ENCODE measurements around the gene TACR3. TPM values are rescaled to one million over a fixed set of nuclear protein-coding genes. Genes with fewer than 3 reads are reported as not detected.
"Not testable (repeated sequence)": the region's sequence is repeated elsewhere in the genome, so short reads cannot be mapped to it uniquely, and the experiment has no call there.

TACR3 gene
- total and polyA plus RNA-seq, 3 donors from 2014 or later, result 0.05 to 0.19 (median 0.08) TPM

DNA sequence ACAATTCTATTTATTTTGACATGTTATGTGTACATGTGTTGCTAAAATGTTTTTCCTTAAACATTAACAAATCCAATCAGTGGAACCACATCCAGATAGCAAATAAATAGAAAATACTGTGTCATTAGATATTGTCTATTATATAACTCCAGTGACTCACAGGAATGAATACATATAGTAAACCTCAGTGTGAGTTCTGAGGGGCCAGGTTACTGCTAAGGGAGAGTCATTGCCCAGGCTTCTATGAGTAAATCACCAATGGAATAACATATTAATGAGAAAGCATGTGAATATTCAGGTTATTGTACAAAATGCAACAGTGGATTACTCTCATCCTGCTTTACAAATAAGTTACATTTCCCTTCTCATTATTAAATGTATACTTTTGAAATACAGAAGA is 27.2 kb downstream of the TACR3 start:
- Histone ChIP-seq H3K4me1 (no peaks in the 10 kb centered on the region), H3K27me3 (no peaks in the 10 kb centered on the region), H3K27ac (no peak overlapping the region), H3K4me3 (no peak overlapping the region), H3K9me3 (no peaks in the 10 kb centered on the region), H3K36me3 (ENCODE audit: low read depth, missing control alignments) (no peaks in the 10 kb centered on the region)
- TF ChIP-seq POLR2A (IDR thresholded peaks at IDR 0.05), result no peak
- TF ChIP-seq, protein P1, sequence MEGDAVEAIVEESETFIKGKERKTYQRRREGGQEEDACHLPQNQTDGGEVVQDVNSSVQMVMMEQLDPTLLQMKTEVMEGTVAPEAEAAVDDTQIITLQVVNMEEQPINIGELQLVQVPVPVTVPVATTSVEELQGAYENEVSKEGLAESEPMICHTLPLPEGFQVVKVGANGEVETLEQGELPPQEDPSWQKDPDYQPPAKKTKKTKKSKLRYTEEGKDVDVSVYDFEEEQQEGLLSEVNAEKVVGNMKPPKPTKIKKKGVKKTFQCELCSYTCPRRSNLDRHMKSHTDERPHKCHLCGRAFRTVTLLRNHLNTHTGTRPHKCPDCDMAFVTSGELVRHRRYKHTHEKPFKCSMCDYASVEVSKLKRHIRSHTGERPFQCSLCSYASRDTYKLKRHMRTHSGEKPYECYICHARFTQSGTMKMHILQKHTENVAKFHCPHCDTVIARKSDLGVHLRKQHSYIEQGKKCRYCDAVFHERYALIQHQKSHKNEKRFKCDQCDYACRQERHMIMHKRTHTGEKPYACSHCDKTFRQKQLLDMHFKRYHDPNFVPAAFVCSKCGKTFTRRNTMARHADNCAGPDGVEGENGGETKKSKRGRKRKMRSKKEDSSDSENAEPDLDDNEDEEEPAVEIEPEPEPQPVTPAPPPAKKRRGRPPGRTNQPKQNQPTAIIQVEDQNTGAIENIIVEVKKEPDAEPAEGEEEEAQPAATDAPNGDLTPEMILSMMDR (IDR thresholded peaks at IDR 0.05), result no peak
- no peak for DNase-seq
- intact Hi-C loops (cut with DNase I; ENCODE audit: low total_unique reads), result no loop called here

DNA sequence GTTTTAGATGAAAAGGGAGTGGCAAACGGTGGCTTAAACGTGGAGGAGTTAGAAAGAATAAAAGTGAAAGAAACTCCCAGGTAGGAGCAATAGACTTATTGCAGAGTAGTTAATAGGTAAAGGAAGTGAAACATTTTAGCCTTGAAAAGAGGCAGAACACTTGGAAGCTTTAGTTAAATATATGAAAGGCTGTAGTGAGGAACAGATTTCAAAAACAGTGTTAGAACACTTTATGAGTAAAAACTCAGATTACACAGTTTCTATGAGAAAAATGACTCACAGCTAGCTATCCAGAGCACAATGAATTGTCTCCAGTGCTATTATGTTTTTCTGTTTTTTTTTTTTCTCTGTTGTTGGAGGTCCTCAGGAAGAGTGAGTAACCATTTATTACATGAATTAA is 45.8 kb downstream of the TACR3 start:
- H3K4me1 ChIP-seq, result no peaks in the 10 kb centered on the region
- H3K27me3 ChIP-seq, result no peaks in the 10 kb centered on the region
- WGBS, 2 donors, result 61 to 74% methylated on average over 2 of the region's 2 CpGs
- no peak for DNase-seq
- intact Hi-C loops (cut with DNase I; ENCODE audit: low total_unique reads), result no loop called here
- H3K36me3 ChIP-seq (ENCODE audit: low read depth, missing control alignments), result no peaks in the 10 kb centered on the region
- no peak overlapping the region for H3K27ac ChIP-seq
- H3K4me3 ChIP-seq, result no peak overlapping the region
- TF ChIP-seq POLR2A (IDR thresholded peaks at IDR 0.05), result no peak
- TF ChIP-seq, protein P1 (IDR thresholded peaks at IDR 0.05), result no peak
- no peaks in the 10 kb centered on the region for H3K9me3 ChIP-seq

DNA sequence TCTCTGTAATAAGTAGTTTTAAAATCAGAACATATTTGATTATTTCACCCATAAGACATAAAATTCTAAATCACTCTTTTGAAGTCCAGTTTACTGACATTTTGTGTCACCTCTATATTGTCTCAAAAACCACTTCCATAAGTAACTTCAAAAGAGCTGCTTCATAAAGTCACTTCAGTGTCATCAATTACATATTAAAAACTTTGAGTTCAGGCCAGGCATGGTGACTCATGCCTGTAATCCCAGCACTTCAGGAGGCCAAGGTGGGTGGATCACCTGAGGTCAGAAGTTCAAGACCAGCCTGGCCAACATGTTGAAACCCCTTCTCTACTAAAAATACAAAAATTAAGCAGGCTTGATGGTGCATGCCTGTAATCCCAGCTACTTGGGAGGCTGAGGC is 53.0 kb downstream of the TACR3 start:
- not testable (repeated sequence) for H3K9me3 ChIP-seq

DNA sequence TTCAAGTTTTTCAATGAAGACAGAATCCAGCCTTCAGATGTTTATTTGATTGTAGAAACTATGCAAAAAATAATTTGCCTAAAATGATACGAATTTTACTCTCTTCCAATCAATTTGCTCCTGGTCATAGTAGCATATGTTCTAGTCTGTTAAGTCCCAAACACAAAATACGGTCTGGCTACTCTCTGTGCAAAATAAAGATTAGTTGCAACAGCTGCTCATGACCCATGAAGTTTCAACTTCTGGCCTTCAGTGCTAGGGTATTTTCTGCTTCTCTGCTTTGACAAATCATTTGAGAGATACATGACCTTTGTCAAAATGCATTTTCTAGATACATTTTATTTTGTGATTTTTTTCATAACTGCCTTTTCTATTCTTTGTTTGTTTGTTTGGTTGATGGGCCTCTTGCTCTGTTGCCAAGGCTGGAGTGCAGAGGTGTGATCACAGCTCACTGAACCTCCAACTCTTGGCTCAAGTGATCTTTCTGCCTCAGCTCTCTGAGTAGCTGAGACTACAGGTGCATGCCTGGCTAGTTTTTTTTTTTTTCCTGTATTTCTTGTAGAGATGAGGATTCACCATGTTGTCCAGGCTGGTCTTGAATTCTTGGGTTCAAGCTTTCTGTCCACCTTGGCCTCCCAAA is 55.2 kb downstream of the TACR3 start:
- intact Hi-C loops (cut with DNase I; ENCODE audit: low total_unique reads), result no loop called here
- no peak for TF ChIP-seq POLR2A (IDR thresholded peaks at IDR 0.05)
- TF ChIP-seq, protein P1 (IDR thresholded peaks at IDR 0.05), result no peak
- no peaks in the 10 kb centered on the region for H3K36me3 ChIP-seq (ENCODE audit: low read depth, missing control alignments)
- no peak overlapping the region for H3K27ac ChIP-seq
- WGBS, 2 donors, result 65 to 76% methylated on average over 2 of the region's 2 CpGs
- H3K4me1 ChIP-seq, result no peaks in the 10 kb centered on the region
- no peak for DNase-seq
- H3K27me3 ChIP-seq, result no peaks in the 10 kb centered on the region
- no peak overlapping the region for H3K4me3 ChIP-seq
- H3K9me3 ChIP-seq, result no peaks in the 10 kb centered on the region

More for the DNA sequence above, 53.0 kb downstream of the TACR3 start:
- H3K27me3 ChIP-seq; H3K36me3 ChIP-seq (ENCODE audit: low read depth, missing control alignments); H3K4me1 ChIP-seq; H3K27ac ChIP-seq; DNase-seq; H3K4me3 ChIP-seq; intact Hi-C loops (cut with DNase I; ENCODE audit: low total_unique reads): not testable (repeated sequence)

DNA sequence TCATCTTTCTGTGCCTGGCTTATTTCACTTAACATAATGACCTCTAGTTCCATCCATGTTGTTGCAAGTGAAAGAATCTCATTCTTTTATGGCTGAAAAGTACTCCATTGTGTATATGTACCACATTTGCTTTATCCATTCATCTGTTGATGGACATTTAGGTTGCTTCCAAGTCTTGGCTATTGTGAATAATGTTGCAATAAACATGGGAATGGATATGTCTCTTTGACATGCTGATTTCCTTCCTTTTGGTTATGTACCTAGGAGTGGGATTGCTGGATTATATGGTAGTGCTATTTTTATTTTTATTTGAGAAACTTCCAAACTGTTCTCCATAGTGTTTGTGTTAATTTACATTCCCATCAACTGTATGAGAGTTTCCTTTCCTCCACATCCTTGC is 71.2 kb downstream of the TACR3 start:
- no peaks in the 10 kb centered on the region for H3K27me3 ChIP-seq
- H3K36me3 ChIP-seq (ENCODE audit: low read depth, missing control alignments), result no peaks in the 10 kb centered on the region
- no peak overlapping the region for H3K4me3 ChIP-seq
- DNase-seq, result no peak
- TF ChIP-seq, protein P1 (IDR thresholded peaks at IDR 0.05), result no peak
- TF ChIP-seq POLR2A (IDR thresholded peaks at IDR 0.05), result no peak
- no peaks in the 10 kb centered on the region for H3K9me3 ChIP-seq
- no peaks in the 10 kb centered on the region for H3K4me1 ChIP-seq
- intact Hi-C loops (cut with DNase I; ENCODE audit: low total_unique reads), result no loop called here
- H3K27ac ChIP-seq, result no peak overlapping the region

All from testis (tissue), 3 donors.